ENCODE data around the gene PIP5K1B. TPM values are rescaled to one million over a fixed set of nuclear protein-coding genes. Genes with fewer than 3 reads are reported as not detected.
A peak's percentile ranks its signal among the peaks of the same experiment; 100 is the strongest.
"Not testable (repeated sequence)": the region's sequence is repeated elsewhere in the genome, so short reads cannot be mapped to it uniquely, and the experiment has no call there.

Gene PIP5K1B
- not detected in 2 replicates for total RNA-seq (2014; rRNA removed; shearing (Covaris generic))
- polyA plus RNA-seq (2015; cell fraction: cytosol; rRNA removed): 0.03 TPM in 1 of 2 replicates, not detected in the other
- 0.10 TPM in 1 of 2 replicates, not detected in the other for polyA plus RNA-seq (2015; cell fraction: nucleus; rRNA removed)

GRCh38 chr9:68704814-68705530 lies at the start of gene PIP5K1B:
Gene PIP5K1B (plus strand): TSS chr9:68705240. CDS start chr9:68822615, 117,375 bp downstream.
- no peak for DNase-seq (ENCODE audit: low read depth)

- no peak for DNase-seq (ENCODE audit: low read depth)
These were observed 41.0 kb upstream of the PIP5K1B start for GRCh38 chr9:68664036-68664435.

DNA sequence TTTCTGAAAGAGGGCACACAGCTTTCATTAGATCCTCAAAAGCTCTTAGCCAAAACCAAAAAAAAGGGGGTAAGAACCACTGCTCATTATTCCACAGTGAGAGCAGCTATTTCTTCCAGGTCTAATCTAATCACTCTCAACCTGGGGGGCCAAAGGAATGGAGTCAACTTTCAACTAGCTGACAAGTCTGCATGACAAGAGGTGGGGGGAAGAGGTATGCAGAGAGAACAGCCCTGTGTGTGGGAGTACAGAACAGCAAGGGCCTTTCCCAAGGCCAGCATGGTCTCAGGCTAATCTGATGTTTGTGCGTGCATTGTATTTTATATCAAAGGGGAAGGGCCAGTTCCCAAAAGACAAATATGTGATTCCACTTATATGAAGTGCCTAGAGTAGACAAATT lies 36.9 kb upstream of the PIP5K1B start:
- DNase-seq (ENCODE audit: low read depth): no peak

DNA sequence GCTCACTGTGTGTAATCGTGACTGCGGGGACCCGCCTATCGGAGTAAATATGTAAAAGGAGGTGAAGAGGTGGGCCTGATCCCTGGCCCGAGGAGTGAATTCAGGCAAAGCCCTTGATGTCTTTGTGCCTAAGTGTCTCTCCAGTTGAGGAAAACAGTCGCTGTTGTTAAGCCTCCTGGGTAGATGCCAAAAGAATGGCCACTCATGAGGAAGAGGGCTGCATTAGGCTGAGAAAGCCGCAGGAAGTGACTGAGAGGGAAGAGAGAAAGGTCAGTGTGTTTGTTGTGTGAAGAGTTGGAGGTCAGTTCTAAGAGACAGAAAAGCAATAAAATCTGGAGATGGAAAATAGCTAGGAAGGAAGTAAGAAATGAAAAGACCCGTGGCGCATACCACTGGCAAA lies 35.8 kb upstream of the PIP5K1B start:
- no peak for DNase-seq (ENCODE audit: low read depth)

DNA sequence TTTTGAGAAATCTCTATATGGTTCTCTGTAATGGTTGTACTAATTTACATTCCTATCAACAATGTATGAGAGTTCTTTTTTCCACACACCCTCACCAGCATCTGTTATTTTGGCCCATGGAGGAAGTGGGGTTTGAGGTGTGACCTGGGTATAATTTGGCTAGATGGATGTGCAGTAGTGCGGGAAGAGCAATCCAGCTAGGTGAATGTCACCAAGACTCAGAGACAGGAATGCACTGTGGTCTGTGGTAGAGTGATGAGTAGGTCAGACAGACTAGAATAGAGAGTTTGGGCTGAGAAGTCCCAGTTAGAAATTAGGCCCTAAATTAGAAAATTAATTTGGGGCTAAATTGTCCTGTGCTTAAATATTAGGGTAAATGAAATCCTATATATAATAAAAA lies 32.8 kb upstream of the PIP5K1B start:
- no peak for DNase-seq (ENCODE audit: low read depth)

- no peak for DNase-seq (ENCODE audit: low read depth)
These were observed 32.4 kb upstream of the PIP5K1B start for GRCh38 chr9:68672625-68673024.

DNA sequence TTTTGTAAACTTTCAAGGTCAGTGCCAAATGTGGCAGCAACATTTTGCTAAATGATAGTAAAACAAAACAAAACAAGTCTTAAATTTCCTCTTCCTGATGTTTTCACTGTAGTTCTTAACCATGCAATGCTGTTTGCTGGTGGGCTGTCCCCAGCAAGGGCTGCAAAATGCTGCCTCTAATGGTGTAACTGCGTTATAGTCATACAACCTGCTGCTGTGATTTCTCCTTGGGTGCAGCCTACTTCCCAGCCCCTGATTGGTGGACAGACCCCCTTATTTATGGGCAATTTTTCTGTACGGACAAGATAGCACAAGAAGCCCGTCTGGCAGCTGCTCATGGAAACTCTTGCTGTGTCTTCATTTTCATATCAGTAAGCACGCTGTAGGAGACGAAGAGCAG lies 26.6 kb upstream of the PIP5K1B start:
- peak; percentile 33 for DNase-seq (ENCODE audit: low read depth)

- no peak for DNase-seq (ENCODE audit: low read depth)
These were observed 21.6 kb upstream of the PIP5K1B start for GRCh38 chr9:68683433-68683832.

DNA sequence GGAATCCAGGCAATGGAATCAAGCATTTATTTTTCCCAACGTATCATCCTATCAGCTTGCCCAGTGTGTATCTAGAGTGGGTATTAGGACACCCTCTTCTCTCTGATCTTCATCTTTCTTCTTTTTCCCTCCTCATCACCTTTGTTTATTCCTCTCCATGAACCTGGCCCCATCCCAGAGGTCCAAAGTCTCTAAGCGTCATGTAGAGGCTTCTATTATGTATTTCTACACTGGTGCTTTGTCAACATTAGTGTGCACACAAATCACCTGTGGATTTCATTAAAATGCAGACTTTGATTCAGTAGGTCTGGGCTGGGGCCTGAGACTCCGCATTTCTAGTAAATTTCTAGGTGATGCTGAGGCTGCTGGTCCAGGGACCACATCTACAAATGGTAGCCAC lies 19.8 kb upstream of the PIP5K1B start:
- DNase-seq (ENCODE audit: low read depth): no peak

DNA sequence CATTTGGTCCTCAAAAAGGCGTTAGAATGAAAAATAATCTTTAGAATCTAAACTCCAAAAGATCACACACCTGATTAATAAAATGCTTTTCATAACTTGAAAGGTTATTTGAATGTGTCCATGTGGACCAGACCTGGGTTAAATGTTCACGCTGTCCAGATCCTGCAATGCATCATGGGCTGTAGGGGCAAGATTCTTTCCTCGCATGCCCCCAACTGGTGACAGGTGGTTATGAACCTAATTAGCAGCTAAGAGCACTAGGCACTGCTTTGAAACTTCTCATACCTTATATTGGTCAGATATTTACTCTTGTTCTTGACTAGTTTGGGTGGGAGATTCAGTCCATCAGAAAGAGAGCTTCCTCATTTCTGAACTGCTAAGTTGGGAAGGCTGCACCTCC lies 19.3 kb upstream of the PIP5K1B start:
- peak; percentile 17 for DNase-seq (ENCODE audit: low read depth)

- DNase-seq (ENCODE audit: low read depth): peak; percentile 31
These were observed 15.0 kb upstream of the PIP5K1B start for GRCh38 chr9:68690088-68690487.

- no peak for DNase-seq (ENCODE audit: low read depth)
These were observed 12.5 kb upstream of the PIP5K1B start for GRCh38 chr9:68692519-68692918.

- DNase-seq (ENCODE audit: low read depth): no peak
These were observed 10.9 kb upstream of the PIP5K1B start for GRCh38 chr9:68694125-68694524.

GRCh38 chr9:68697851-68698250 lies 7.2 kb upstream of the PIP5K1B start:
- no peak for DNase-seq (ENCODE audit: low read depth)

DNA sequence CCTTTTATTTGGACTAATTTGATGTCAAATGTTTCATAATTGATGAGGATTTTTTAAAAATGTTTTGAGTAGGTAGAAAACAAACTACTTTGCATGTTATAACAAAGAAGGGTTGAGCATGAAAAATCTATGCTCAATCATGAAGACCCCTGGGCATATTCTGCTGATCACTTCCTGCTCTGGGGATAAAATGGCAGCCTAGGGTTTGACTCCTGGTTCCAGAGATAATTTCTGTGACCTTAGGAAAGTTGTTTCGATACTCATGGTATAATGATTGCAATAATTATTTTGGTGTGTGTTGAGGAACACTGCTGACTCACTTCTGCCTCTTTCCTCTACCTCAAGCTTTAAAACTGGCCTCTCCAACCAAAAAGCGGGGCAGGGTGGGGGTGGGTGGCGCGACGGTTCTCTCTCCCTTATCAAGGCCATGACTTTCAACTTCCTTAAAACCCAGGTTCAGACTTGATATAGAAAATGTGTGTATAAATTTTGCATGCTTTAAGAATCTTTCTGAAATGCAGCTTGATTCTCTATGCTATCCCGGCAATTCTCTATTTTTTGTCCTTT lies 6.0 kb upstream of the PIP5K1B start:
- DNase-seq (ENCODE audit: low read depth): no peak

GRCh38 chr9:68699625-68700024 lies 5.4 kb upstream of the PIP5K1B start:
- DNase-seq (ENCODE audit: low read depth): not testable (repeated sequence)

GRCh38 chr9:68702493-68702892 lies 2.5 kb upstream of the PIP5K1B start:
- DNase-seq (ENCODE audit: low read depth): peak; percentile 16

DNA sequence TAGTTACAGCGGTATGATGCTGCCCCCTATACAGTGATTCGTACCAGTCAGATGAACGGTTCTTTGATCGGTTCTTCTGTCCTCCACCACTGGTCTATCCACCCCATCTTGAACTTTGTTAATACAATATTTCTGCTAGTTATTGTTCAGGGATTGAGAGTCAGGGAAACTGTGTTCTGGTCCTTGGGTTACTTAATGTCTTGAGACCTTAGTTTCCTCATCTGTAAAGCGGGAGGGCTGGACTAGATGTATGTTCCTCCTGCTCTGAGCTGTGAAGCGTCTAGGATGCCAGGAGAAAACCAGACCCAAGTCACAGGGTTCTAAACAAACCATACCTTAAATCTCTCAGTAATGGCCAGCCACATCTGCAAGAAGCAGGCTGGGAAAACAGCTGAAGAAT lies 1.4 kb upstream of the PIP5K1B start:
- no peak for DNase-seq (ENCODE audit: low read depth)

DNA sequence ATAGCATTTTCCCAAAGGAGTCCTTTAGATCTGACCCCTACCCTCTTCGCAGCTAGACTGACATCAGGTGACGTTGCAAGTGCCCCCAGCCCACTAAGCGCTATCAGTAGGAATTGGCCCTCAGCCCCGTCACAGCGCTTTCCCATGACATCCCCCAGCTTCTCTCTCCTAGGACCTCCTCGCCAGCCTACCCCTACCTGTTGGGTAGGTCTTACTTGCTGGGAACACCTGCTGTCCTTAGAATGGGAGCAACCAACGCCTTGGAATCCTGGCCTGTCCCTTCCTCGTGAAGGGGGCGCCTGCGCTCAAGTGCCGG lies 584 bp upstream of the PIP5K1B start:
- DNase-seq (ENCODE audit: low read depth): no peak

DNA sequence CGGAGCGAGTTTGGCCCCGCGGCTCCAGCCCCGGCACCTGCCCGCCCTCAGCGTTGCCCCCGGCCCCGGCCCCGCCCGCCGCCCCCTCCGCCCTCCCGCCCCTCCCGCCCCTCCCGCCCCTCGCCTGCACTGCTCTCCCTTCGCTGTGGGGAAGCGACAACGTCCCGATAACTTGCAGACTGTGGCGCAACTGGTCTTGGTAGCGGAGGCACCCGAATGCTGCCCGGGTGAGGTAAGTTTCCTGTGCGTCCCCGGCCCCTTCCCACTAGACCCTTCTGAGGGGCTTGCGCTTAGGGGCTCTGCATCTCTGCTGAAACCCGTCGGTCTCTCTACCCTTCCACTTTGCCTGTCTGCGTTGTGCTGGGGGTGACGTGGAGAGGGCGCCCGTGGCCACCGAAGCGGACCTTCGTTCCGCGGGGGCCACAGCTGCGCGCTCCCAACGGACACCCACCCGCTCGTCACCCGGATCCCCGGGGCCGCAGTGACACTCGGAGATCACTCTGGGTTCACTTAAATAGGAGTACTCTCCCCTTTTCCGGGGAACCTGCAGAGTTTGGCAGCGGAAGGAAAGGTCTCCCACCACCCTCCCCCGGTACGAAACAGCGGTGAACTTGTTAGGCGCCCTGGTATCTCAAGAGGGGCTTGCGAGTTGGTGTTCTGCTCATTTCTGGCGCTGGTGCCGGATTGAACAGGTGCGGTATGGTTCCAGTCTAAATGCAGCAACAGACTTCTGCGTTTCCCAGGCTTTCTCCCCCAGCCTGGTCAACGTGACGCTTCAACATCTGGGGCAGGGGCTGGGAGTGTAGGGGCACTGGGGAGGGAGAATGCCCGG lies 707 bp downstream of the PIP5K1B start:
- no peak for DNase-seq (ENCODE audit: low read depth)

GRCh38 chr9:68706363-68707201 lies 1.5 kb downstream of the PIP5K1B start:
- DNase-seq (ENCODE audit: low read depth): no peak

All from HT1080 (cell line).